Duodenal mucosa (tissue), 2 donors: ENCODE measurements around the gene LIPE.

ENCODE experiments used
- H3K27ac ChIP-seq: one replicate; pipeline ENCODE4 v1.7.0; 2013; ENCODE audit warnings: low read depth, low read length
- H3K27me3 ChIP-seq, 2 donors: one replicate each; pipeline ENCODE4 v1.7.0; 2013; ENCODE audit warnings: low read length in 2 of 2, control low read depth in 1 of 2; ENCODE audit not compliant: insufficient read depth in 2 of 2, control insufficient read depth in 1 of 2
- H3K36me3 ChIP-seq, 2 donors: one replicate each; pipeline ENCODE4 v1.7.0; 2013; ENCODE audit warnings: low read length in 2 of 2, control low read depth in 1 of 2; ENCODE audit not compliant: insufficient read depth in 2 of 2, control insufficient read depth in 1 of 2
- H3K4me1 ChIP-seq, 2 donors: one replicate each; pipeline ENCODE4 v1.7.0; 2013; ENCODE audit warnings: low read length in 2 of 2, control low read depth in 1 of 2; ENCODE audit not compliant: insufficient read depth in 2 of 2, control insufficient read depth in 1 of 2
- H3K4me3 ChIP-seq, 2 donors: one replicate each; pipeline ENCODE4 v1.7.0; 2013; ENCODE audit warnings: low read length in 2 of 2, low read depth in 1 of 2
- H3K9ac ChIP-seq, 2 donors: one replicate each; pipeline ENCODE4 v1.7.0; 2013; ENCODE audit warnings: low read length in 2 of 2, low read depth in 1 of 2
- H3K9me3 ChIP-seq, 2 donors: one replicate each; pipeline ENCODE4 v1.7.0; 2013; ENCODE audit warnings: low read length in 2 of 2, control low read depth in 1 of 2; ENCODE audit not compliant: control insufficient read depth in 1 of 2

The LIPE gene

DNA sequence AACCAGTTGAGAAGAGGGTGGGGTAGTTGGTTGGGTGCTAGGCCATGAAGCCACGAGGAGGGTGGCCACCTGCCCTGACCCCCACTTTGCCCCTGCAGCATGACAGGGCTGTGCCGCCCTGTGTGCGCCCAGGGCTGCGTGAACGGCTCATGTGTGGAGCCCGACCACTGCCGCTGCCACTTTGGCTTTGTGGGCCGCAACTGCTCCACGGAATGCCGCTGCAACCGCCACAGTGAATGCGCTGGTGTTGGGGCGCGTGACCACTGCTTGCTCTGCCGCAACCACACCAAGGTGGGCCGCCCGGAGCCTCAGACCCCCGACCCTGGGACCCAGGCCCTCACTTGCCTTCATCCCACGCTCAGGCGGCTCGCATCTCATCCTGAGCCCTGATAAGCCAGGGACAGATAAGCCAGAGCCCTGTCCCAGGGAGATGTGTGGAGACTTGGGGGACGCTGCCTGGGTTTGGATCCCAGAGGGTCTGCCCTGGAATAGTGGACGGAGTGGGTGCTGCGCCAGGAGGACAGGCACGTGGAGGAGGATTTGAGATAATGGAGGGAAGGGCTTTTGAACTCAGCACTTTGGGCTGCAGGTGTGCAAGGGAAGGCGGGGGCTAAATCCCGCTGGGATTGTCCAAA, 57.6 kb downstream of the LIPE start:
- H3K36me3 ChIP-seq, result peaks cover 0 to 2% of the 10 kb centered on the region in 2 donors
- H3K27ac ChIP-seq, result no peak overlapping the region
- H3K9ac ChIP-seq, result no peak overlapping the region
- peaks cover 0 to 3% of the 10 kb centered on the region in 2 donors for H3K4me1 ChIP-seq
- H3K9me3 ChIP-seq, result no peaks in the 10 kb centered on the region
- H3K4me3 ChIP-seq, result no peak overlapping the region
- H3K27me3 ChIP-seq, result no peaks in the 10 kb centered on the region

DNA sequence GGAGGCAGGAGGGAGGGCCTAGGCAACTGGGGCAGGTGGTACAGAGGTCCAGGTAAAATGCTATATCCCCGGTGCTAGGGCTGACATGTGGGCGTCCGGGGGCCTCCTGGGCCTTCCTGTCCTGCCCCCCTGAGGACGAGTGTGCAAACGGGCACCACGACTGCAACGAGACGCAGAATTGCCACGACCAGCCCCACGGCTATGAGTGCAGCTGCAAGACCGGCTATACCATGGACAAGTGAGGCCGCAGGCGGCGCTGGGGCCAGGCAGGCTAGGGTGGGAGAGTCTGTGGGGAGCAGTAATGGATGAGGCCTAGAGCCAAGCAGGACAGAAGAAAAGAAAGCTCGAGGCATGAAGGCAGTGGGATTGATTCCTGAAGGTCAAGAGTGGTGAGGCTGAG, 58.4 kb downstream of the LIPE start:
- H3K9me3 ChIP-seq, result peaks cover 0 to 2% of the 10 kb centered on the region in 2 donors
- H3K27ac ChIP-seq, result no peak overlapping the region
- no peak overlapping the region for H3K9ac ChIP-seq
- H3K36me3 ChIP-seq, result peaks cover 1 to 9% of the 10 kb centered on the region in 2 donors
- peaks cover 0 to 3% of the 10 kb centered on the region in 2 donors for H3K4me1 ChIP-seq
- no peak overlapping the region for H3K4me3 ChIP-seq
- no peaks in the 10 kb centered on the region for H3K27me3 ChIP-seq

DNA sequence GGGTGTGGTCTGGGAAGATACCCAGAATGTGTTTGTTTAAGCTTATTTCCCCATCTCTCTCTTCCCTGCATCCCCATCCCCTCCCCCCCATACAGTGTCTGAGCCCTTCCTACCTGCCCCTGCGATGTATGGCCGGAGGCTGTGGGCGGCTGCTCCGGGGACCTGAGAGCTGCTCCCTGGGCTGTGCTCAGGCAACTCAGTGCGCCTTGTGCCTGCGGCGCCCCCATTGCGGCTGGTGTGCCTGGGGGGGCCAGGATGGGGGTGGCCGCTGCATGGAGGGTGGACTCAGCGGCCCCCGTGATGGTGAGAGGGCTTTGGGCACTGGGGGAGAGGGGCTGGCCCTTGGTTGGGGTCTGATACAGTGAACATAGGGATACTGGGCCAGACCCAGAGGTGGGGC, 58.8 kb downstream of the LIPE start:
- Histone ChIP-seq H3K36me3 (peaks cover 5 to 13% of the 10 kb centered on the region in 2 donors), H3K27me3 (no peaks in the 10 kb centered on the region), H3K4me1 (peaks cover 0 to 3% of the 10 kb centered on the region in 2 donors), H3K9ac (no peak overlapping the region), H3K27ac (no peak overlapping the region), H3K9me3 (peaks cover 2 to 4% of the 10 kb centered on the region in 2 donors), H3K4me3 (no peak overlapping the region)

DNA sequence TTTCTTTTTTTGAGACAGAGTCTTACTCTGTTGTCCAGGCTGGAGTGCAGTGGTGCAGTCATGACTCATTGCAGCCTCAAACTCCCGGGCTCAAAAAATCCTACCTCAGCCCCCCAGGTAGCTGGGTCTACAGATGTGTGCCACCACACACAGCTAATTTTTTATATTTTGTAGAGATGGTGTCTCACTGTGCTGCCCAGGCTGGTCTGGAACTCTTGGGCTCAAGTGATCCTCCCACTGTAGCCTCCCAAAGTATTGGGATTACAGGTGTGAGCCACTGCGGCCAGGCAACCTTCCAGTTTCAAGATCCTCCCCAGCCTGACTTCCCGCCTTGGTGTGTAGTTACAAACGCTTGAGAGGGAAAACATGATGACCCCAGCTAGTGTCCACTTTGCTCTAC, 59.3 kb downstream of the LIPE start:
- Histone ChIP-seq H3K27me3 (no peaks in the 10 kb centered on the region), H3K27ac (no peak overlapping the region), H3K9ac (no peak overlapping the region), H3K4me3 (no peak overlapping the region), H3K36me3 (peaks cover 5 to 17% of the 10 kb centered on the region in 2 donors), H3K9me3 (peaks cover 2 to 4% of the 10 kb centered on the region in 2 donors), H3K4me1 (peaks cover 0 to 3% of the 10 kb centered on the region in 2 donors)

DNA sequence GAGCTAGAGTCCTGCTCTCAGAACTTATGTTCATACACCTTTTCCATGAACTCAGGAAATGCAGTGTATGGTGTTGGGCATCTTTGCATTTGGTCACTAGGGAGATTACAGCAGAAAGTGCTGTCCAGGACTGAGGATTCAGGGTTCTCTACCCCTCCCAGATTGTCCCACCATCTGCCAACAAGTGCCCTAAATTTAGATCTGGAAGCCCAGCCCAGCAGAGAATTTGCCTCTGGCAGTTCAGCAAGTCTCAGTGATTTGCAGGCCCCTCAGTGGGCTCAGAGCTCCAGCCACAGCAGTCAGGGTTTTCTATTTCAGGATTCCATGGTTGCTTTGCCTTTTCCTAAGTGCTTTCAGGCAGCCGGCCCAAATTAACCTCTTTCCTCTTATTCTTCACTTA, 60.5 kb downstream of the LIPE start:
- H3K4me1 ChIP-seq, result peaks cover 0 to 3% of the 10 kb centered on the region in 2 donors
- H3K27ac ChIP-seq, result no peak overlapping the region

DNA sequence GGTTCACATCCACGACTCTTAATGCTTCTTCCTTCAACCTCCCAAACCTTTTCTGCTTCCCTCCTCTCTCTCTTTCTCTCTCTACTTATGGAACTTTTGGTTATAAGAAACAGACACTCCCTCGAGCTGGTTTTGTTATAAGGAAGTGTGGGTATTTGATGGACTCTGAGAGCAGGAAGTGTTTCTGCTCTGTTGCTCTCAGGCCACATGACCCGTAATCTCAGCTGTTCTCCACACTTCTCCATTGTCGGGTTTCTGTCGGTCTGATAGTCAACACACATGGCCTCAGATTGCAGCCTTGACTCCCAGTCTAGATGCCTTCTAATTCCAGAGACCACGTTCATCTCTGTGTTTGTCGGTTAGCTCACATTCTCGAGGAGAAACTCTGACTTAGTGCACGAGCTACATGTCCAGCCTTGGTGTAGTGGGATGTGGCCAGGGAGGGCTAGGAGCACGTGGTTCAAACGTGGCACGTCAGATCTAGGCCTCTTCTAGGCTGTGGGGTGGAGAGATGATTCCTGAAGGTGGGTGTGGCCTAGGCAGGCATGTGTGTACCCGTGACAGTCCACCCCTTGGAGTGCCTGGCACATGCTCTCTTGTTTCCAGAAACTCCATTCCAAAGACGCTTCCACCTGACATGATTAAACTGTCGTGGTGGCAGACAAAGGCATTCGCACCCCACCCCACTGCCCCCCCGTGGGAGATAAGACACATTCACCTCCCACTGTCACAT, 63.4 kb downstream of the LIPE start:
- Histone ChIP-seq H3K4me3 (no peak overlapping the region), H3K4me1 (no peaks in the 10 kb centered on the region), H3K9ac (no peak overlapping the region), H3K27ac (no peak overlapping the region), H3K36me3 (peaks cover 5 to 23% of the 10 kb centered on the region in 2 donors), H3K27me3 (no peaks in the 10 kb centered on the region), H3K9me3 (peaks cover 2 to 4% of the 10 kb centered on the region in 2 donors)

More for the DNA sequence above, 60.5 kb downstream of the LIPE start:
- no peaks in the 10 kb centered on the region for H3K27me3 ChIP-seq
- H3K36me3 ChIP-seq, result peaks cover 5 to 23% of the 10 kb centered on the region in 2 donors
- H3K9me3 ChIP-seq, result peaks cover 2 to 4% of the 10 kb centered on the region in 2 donors
- H3K9ac ChIP-seq, result no peak overlapping the region
- no peak overlapping the region for H3K4me3 ChIP-seq

DNA sequence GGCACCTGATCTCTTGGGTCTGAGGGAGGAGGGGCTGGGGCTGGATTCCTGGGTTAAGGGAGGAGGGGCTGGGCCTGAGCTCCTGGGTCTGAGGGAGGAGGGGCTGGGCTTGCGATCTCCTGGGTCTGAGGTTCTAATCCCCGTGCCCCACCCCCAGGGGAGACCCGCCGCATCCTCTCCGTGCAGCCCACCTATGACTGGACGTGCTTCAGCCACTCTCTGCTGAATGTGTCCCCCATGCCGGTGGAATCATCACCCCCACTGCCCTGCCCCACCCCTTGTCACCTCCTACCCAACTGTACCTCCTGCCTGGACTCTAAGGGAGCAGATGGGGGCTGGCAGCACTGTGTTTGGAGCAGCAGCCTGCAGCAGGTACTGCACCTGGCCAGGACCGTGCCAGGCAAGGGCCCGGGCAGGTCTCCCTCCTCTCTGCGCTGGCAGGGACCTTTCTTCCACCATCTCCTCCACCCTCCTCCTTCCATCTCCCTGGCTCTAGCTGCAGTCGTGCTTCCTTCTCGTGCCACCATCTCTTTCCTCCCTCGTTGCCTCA, 64.2 kb downstream of the LIPE start:
- H3K9me3 ChIP-seq, result peaks cover 2 to 4% of the 10 kb centered on the region in 2 donors
- no peak overlapping the region for H3K9ac ChIP-seq
- H3K4me1 ChIP-seq, result no peaks in the 10 kb centered on the region
- H3K27me3 ChIP-seq, result no peaks in the 10 kb centered on the region
- no peak overlapping the region for H3K4me3 ChIP-seq
- peaks cover 5 to 27% of the 10 kb centered on the region in 2 donors for H3K36me3 ChIP-seq
- H3K27ac ChIP-seq, result no peak overlapping the region

DNA sequence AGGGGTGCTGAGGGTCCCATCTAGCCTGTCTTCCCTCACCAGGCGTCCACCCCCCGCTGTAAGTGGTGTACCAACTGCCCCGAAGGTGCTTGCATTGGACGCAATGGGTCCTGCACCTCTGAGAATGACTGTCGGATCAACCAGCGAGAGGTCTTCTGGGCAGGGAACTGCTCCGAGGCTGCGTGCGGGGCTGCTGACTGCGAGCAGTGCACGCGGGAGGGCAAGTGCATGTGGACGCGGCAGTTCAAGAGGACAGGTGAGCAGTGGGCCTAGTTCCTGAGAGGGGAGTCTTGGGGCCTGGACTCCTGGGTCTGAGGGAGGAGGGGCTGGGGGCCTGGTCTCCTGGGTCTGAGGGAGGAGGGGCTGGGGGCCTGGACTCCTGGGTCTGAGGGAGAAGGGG, 64.8 kb downstream of the LIPE start:
- Histone ChIP-seq H3K27ac (no peak overlapping the region), H3K36me3 (peaks cover 5 to 29% of the 10 kb centered on the region in 2 donors), H3K27me3 (no peaks in the 10 kb centered on the region), H3K9ac (no peak overlapping the region), H3K4me3 (no peak overlapping the region), H3K9me3 (peaks cover 2 to 4% of the 10 kb centered on the region in 2 donors), H3K4me1 (no peaks in the 10 kb centered on the region)

DNA sequence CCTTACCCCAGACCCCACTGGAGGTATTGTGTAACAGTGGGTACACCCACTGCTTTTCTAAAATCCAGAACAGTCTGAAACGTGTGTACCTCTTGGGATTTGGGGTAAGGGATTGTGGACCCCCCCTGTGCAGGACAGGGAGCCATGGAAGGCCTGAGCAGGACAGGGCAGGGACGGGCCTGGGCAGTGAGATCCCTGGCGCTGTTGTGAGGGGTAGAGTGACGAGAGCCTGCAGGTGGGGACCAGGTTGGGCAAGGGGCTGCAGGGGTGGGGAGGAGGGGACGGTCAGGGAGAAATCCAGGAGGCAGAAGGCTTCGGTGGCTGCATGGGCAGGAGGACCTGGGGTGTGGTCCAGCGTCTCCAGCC, 65.7 kb downstream of the LIPE start:
- no peak overlapping the region for H3K9ac ChIP-seq
- H3K27me3 ChIP-seq, result no peaks in the 10 kb centered on the region
- no peak overlapping the region for H3K27ac ChIP-seq
- H3K36me3 ChIP-seq, result peaks cover 10 to 30% of the 10 kb centered on the region in 2 donors
- H3K9me3 ChIP-seq, result peaks cover 2 to 4% of the 10 kb centered on the region in 2 donors
- no peaks in the 10 kb centered on the region for H3K4me1 ChIP-seq
- no peak overlapping the region for H3K4me3 ChIP-seq

DNA sequence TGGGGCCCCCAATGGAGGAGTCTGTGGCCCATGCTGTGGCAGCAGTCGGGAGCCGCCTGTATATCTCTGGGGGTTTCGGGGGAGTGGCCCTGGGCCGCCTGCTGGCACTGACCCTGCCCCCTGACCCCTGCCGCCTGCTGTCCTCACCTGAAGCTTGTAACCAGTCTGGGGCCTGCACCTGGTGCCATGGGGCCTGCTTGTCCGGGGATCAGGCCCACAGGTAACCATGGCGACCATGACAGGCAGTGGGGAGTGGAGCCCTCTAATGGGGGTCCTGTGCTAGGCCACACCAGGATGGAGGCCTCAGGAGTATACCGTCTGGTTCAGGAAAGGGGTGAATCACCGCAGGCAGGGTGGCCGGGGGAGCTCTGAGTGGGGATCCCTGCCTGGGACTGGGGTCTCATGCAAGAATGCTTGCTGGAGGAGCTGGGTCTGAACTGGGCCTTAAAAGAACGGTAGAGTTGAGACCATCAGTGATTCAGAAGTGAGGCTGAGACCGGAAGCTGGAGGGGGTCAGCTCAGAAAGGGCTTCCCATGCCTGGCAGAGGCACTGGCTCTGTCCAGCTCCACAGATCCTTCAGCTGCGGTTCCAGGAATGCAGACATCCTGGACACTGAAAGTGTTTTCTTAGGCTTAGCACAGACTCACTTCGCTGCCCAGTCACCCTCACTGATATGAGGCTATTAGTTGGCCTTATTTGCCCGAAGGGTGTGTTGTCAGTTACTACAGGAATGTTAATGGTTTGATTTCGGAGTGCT, 66.2 kb downstream of the LIPE start:
- peaks cover 10 to 34% of the 10 kb centered on the region in 2 donors for H3K36me3 ChIP-seq
- H3K27ac ChIP-seq, result no peak overlapping the region

More for the DNA sequence above, 66.2 kb downstream of the LIPE start:
- H3K4me3 ChIP-seq, result no peak overlapping the region
- no peaks in the 10 kb centered on the region for H3K4me1 ChIP-seq
- H3K9me3 ChIP-seq, result peaks cover 2 to 4% of the 10 kb centered on the region in 2 donors
- H3K27me3 ChIP-seq, result no peaks in the 10 kb centered on the region
- H3K9ac ChIP-seq, result no peak overlapping the region
